Spleen (tissue), 7 donors: ENCODE measurements around the gene CSGALNACT2.

Experiments
- POLR2A ChIP-seq, 3 donors: fragments of 450-650 bp; IDR thresholded peaks; one replicate each; pipeline ENCODE4 v1.5.1; 2017; ENCODE audit warnings: antibody characterized with exemption in 3 of 3, mild to moderate bottlenecking in 1 of 3
- TF ChIP-seq, protein P1 (sequence below), 11 experiments: fragments of 200-600 bp in 7 of 11; fragments of 450-650 bp in 4 of 11; sonication (generic) in 4 of 11; IDR thresholded peaks in 8 of 11; conservative IDR thresholded peaks in 3 of 11; 1 replicate in 7 of 11; 2 replicates in 4 of 11; pipeline versions ENCODE4 v1.4.0 to v1.8.0; 2016 to 2021; ENCODE audit warnings: antibody characterized with exemption in 11 of 11, inconsistent platforms in 4 of 11, mild to moderate bottlenecking in 1 of 11
- donor health status: DM: no; HTN: no; CAD: no; lungs with moderate emphysema.
- donor health status: DM: no; HTN: no; CAD: no.
- donor health status: DM: no; HTN: no; CAD: no.

DNA sequence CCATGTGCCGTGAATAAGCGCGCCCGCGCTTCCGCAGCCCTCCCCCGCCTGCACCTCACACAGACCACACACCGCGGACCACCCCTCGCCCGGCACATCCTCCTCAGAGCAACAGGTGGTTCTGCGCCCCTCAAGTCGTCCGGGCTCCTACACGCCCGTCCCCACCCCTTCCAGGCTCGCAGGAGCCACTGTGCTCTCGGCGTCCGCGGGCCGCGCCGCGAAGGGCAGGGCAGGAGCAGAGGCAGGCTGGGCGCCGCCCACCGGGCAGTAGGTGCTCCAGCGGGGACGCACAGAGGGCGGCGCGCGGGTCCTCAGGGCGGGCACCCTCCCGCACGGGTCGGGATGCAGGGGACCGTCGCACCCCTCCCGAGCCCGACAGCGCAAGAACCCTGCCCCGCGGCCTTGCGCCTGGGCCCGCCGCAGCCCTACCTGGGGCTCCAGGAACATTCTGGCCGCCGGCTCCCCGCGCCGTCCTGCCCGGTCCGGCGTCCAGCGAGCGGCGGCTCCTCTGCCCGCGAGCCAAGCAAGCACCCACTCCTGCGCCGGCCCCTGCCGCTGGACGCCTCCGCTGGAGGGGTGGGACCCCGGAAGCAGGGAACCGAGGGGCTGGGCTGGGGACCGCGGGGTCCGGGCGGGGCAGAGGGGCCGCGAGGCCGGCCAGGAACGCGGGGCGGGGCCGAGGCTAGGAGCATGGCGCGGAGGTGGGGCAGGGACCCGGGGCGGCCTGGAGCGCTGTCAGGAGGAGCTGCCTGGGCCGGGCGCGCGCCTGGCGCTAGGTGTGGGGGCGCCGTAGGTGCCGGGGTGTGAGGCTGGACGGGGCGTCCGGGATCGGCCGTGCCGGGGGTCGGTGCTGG lies 91.2 kb downstream of the CSGALNACT2 start:
- no peak for TF ChIP-seq POLR2A (IDR thresholded peaks at IDR 0.05)
- TF ChIP-seq, protein P1, sequence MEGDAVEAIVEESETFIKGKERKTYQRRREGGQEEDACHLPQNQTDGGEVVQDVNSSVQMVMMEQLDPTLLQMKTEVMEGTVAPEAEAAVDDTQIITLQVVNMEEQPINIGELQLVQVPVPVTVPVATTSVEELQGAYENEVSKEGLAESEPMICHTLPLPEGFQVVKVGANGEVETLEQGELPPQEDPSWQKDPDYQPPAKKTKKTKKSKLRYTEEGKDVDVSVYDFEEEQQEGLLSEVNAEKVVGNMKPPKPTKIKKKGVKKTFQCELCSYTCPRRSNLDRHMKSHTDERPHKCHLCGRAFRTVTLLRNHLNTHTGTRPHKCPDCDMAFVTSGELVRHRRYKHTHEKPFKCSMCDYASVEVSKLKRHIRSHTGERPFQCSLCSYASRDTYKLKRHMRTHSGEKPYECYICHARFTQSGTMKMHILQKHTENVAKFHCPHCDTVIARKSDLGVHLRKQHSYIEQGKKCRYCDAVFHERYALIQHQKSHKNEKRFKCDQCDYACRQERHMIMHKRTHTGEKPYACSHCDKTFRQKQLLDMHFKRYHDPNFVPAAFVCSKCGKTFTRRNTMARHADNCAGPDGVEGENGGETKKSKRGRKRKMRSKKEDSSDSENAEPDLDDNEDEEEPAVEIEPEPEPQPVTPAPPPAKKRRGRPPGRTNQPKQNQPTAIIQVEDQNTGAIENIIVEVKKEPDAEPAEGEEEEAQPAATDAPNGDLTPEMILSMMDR (IDR thresholded peaks at IDR 0.05 in 8 of 11, conservative IDR thresholded peaks at IDR 0.05 in 3 of 11) = peak in 1 of 11 experiments; percentile 9
